HG02885 (cell line): Measurements from ENCODE around the gene CTSK.
"Not testable (repeated sequence)": the region's sequence is repeated elsewhere in the genome, so short reads cannot be mapped to it uniquely, and the experiment has no call there.

Source experiments
- ATAC-seq: cut with Tn5 transposase; IDR thresholded peaks from one replicate; pipeline ENCODE4 v1.9.1; 2021; ENCODE audit warnings: mild to moderate bottlenecking; ENCODE audit not compliant: unreplicated experiment, poor library complexity

Gene CTSK

GRCh38 chr1:150808121-150808520 is at the start of gene CTSK:
CTSK (minus strand) TSS chr1:150808260; CDS start chr1:150806805, 1,455 bp downstream.
- ATAC-seq: no peak

- ATAC-seq: not testable (repeated sequence)
Measured at GRCh38 chr1:150852734-150853133, 44.7 kb upstream of the CTSK start.

GRCh38 chr1:150850801-150851362 is 42.8 kb upstream of the CTSK start:
- ATAC-seq: not testable (repeated sequence)

GRCh38 chr1:150846473-150847146 is 38.5 kb upstream of the CTSK start:
- ATAC-seq: no peak

GRCh38 chr1:150843474-150843873 is 35.4 kb upstream of the CTSK start:
- no peak for ATAC-seq

GRCh38 chr1:150842964-150843363 is 34.9 kb upstream of the CTSK start:
- ATAC-seq: no peak

DNA sequence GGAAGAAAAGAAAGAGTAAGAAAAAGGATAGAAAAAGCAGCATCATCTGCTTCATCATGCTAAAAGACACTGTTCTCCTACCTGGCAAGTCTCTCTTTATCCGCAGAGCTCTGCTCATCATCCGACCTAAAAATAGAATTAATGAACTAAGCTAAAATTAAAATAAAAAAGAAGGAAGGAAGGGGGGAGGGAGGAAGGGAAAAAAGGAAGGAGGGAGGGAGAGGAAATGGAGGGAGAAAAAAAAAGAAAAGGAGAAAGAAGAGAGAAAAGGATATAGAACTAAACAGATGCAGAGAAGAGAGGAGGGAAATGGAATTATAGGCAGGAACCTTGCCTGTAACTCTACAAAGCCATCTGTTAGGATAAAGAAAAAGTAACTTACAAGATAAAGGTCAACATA is 34.3 kb upstream of the CTSK start:
- ATAC-seq: no peak

GRCh38 chr1:150841626-150842025 is 33.6 kb upstream of the CTSK start:
- no peak for ATAC-seq

GRCh38 chr1:150840850-150841249 is 32.8 kb upstream of the CTSK start:
- not testable (repeated sequence) for ATAC-seq

DNA sequence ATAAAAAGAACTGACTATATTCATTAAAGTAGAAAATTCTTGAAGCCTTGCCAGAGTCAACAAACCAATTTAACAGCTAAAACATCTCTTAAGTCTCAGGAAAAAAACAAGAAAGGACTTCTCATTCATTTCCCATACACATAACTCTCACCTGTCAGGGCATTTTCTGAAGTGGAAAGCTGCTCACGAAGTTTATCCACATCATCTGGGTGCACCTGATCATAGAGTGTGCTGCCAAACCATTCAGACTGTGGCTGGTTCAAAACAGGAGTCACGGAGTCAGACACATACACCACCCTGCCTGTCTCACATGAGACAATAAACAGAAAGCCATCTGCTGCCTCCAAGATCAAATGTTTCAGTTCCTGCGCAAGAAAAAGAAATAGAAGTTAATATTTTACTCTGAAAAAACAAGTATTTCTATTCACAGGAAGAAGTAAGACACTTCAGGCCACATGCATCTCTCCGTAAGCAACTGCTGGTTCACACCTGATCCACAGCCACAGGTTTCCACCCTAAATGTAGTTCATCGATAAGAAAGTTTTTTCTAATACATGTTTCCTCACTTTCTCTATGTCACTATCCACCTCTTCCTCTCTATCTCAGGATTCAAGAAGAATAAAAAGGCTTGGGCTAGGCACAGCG is 28.2 kb upstream of the CTSK start:
- ATAC-seq: no peak

GRCh38 chr1:150833961-150834360 is 25.9 kb upstream of the CTSK start:
- ATAC-seq: not testable (repeated sequence)

DNA sequence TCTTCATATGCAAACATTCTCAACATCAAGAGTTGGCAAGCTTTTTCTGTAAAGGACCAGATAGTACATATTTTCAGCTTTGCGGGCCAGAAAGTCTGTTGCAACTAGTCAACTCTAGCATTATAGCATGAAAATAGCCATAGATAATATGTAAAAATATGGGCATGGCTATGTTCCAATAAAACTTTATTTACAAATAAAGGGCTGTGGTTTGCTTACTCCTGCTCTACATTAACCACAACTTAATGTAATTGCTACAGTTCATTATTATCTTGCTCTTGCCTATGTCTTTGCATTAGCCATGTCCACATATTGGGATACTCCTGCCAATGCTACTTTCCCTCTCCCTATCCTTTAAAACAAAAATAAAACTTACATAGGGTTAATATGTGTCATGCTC is 24.5 kb upstream of the CTSK start:
- no peak for ATAC-seq

GRCh38 chr1:150829751-150830150 is 21.7 kb upstream of the CTSK start:
- ATAC-seq: no peak

DNA sequence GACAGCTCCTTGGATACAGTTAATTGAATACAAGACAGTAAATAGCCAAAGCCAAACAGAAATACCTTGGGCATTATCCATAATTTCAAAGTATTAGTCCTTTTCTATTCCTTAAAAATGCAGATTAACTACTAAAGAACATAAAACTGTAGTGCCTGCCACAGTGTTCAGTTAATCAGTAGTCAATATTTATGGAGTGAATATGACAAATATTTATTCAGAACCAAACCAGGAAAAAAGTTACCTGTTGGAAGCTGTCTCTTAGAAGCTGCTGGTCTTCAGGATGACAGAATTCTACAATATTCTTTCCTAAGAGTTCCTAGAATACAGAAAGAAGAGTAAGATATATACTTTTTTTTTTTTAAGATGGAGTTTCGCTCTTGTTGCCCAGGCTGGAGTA is 18.2 kb upstream of the CTSK start:
- ATAC-seq: no peak

DNA sequence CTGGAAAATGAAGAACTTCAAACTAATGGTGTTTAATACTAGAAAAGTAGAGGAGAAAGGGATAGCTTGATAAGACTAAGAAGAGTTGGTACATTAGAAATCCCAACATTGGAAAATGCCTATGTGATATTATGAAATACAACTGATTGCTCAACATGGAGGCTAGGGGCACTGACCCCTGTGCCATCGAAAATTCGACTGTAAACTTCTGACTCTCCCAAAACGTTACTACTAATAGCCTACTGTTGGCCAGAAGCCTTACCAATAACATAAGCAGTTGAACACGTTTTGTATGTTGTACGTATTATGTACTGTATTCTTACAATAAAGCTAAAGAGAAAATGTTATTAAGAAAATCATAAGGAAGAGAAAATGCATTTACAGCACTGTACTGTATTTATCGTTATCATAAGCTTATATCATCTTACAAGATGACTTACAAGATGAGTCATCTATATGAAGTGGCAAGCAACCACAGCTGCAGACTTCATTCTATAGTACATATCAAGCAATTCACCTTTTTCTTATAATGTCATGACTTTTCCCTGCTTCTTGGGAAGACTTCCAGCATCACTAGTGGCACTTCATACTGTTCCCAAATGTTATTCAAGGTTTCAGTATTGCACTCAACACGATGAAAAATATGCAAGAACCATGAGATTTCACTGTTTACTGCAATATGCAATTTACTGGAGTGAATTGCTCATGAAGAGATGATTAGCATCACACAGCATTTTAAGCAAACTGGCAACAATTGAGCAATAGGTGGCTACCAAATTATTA is 12.9 kb upstream of the CTSK start:
- no peak for ATAC-seq

DNA sequence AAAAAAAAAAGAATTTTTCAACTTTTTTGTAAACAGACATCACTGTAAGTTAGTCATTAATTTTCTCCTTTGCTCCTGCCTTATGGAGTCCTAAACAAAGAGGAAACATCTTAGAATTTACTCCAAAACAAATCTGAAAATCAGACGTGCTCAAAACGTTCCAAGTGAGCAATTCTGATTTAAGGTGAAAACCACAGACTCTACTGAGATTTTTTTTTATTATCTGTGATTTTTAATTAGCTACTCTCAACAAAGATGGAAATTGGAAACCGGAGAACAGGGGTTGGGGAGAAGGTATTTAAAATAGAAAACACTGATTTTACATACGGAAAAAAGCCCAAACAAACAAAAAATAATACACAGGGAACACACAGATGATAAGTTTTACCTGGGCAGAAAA is 7.8 kb upstream of the CTSK start:
- ATAC-seq: no peak

DNA sequence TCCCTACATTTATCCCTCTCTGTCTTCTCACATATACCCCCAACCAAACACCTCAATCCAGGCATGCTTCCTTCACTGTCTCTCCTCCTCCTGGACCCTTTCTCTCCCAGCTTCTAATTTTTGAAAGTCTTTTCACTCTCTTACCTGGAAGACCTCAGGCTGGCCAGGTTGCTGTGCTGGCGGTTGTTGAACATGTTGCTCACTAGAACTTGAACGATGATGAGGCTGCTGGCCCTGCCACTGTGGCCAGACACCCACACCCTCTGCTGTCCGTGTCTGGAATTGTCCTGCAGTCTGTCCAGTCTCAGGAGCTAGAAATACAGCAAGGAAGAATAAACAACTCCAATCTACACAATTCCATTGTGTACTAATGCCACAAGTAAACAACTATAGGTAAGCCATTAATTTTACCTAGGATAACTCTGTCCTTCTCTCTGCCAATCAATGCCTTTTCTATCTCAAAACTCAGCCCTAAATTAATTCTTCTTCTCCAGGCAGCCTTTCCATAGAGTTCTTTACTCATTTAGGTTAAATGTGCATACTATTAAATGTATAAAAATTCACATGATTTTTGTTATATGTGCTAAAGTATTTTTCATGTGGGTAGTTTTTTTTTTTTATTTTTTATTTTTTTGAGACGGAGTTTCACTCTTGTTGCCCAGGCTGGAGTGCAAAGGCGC is 5.1 kb upstream of the CTSK start:
- ATAC-seq: no peak

DNA sequence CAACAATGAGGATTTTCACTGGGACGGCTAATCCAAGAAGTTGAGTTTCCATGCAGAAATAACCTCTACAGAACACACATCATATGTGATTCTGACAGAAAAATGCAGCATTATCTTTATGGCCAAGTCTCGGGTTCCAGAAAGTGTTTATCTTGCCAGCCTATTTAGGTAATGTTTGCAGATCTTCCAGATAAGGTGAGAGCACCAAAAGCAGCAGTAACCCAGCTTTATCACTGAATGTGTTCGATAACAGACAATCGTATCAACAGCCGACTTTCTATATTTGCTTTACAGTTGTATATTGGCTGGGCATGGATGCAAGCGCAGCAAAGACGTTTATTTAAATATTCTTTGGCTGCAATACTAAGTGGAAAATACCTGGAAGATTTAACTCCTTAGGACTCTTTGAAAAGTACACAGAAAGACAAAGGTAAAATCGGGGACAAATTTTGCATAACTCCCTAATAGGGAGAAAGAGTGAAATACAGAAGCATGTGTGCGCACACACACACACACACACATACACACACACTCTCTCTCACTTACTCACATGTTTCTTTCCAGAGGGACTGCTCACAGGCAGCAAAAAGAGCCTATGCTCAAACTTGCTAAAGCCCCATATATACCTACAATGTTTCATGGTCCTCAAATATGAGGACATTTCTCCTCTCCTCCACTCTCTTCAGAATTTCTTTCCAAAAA is 3.0 kb upstream of the CTSK start:
- ATAC-seq: no peak

DNA sequence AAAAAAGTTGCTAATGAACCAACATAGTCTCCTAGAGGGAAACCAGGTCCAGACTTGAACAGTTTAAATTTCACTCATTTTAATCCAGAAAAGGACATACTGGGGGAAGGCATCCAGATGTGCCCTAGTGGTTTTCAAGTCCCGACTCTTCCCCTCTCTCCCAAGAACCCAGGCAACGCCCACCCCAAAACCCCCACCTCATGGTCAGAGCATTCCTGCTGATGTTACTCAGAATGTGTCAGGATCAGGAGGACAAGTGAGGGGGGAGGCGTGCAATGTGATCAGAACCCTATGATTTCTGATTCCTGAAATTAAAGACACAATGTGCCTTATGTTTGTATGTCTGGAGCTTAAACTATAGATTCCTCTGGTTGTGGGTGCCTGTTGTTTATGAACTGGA is 1.6 kb upstream of the CTSK start:
- ATAC-seq: no peak

DNA sequence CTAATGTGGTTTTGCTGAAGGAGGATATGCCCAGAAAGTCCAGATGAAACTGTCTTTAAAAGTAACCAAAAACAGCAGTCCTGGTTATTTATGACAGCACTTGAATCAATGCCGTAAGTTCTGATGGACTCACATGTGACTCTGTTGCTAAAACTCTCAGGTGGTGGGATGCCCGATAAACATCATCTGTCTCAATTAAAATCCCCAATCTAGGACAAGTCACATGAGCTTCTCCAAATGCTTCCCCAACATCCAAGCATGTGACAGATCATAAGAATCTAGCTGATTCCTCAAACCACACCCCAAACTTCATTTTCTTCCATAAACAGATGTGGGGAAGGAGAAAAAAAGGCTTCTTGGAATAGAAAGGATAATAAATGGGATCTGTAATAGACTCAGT is 786 bp upstream of the CTSK start:
- ATAC-seq: no peak
